ENCODE results near the gene ADK. TPM values are rescaled to one million over a fixed set of nuclear protein-coding genes. Genes with fewer than 3 reads are reported as not detected.

ADK gene
- total and polyA plus RNA-seq, 2 of the 13 experiments (the other 11 are each of a cell fraction or from before 2014, with no cell fraction given), result 48.6 to 79.1 TPM

GRCh38 chr10:74575912-74576311 is 424.9 kb downstream of the ADK start:
- in situ Hi-C loops (cut with HindIII; ENCODE audit: extremely low pct_ligation_motif_present, low pct_unique_long_range_greater_than_20kb) (no loop called here), intact Hi-C loops (cut with micrococcal nuclease; ENCODE audit: unreplicated experiment) (loop anchor here (2.0 kb wide), 1 partner anchor 75 kb away; no protein-coding TSS in a partner anchor)
- Histone ChIP-seq H3K27me3 (ENCODE audit: control insufficient read depth in 1 of 2, insufficient read depth in 2 of 2, low read length in 2 of 2) (no peaks in the 10 kb centered on the region), H3K9me3 (ENCODE audit: low read length) (no peaks in the 10 kb centered on the region), H3K4me1 (ENCODE audit: insufficient read depth, low read length) (no peaks in the 10 kb centered on the region), H3K79me2 (ENCODE audit: insufficient read depth, low read length) (no peaks in the 10 kb centered on the region), H3K36me3 (replicated peaks in 1 of 2; ENCODE audit: control insufficient read depth in 1 of 2, insufficient read depth in 2 of 2, low read length in 2 of 2) (no peaks in the 10 kb centered on the region), H2AFZ (ENCODE audit: low read length) (no peak overlapping the region), H3K4me3 (replicated peaks in 1 of 3; ENCODE audit: insufficient read depth in 1 of 3, low read depth in 2 of 3, low read length in 3 of 3) (no peak overlapping the region), H3K4me2 (ENCODE audit: low read depth, low read length) (no peak overlapping the region), H4K20me1 (ENCODE audit: insufficient read depth, low read length) (no peaks in the 10 kb centered on the region), H3K9ac (ENCODE audit: insufficient read depth, low read depth, low read length) (no peak overlapping the region), H3K27ac (ENCODE audit: extremely low read length, insufficient read depth, low read length) (no peak overlapping the region)
- POLR2A ChIA-PET, result no interaction called here
- no peak for TF ChIP-seq ZBTB34 (CRISPR knock-in tag; IDR thresholded peaks at IDR 0.05)
- TF ChIP-seq ZBTB38 (CRISPR knock-in tag; IDR thresholded peaks at IDR 0.05), result no peak
- no peak for TF ChIP-seq SMAD9 (CRISPR knock-in tag; IDR thresholded peaks at IDR 0.05)
- TF ChIP-seq ZBTB21 (CRISPR knock-in tag; IDR thresholded peaks at IDR 0.05), result no peak
- no peak for TF ChIP-seq ZNF570 (CRISPR knock-in tag; IDR thresholded peaks at IDR 0.05; ENCODE audit: borderline replicate concordance)
- no TSS peak for BruUV-seq (replicated peaks)
- 98% methylated on average over 1 of the region's 1 CpG for WGBS (ENCODE audit: low lambda C conversion rate)
- no peak for ATAC-seq
- CTCF ChIA-PET (ENCODE audit: low intra/inter-chr PET ratio, low total read pairs), result no interaction called here
- FAIRE-seq, result no peak
- no peak for DNase-seq (ENCODE audit: low spot score)

GRCh38 chr10:74576586-74576985 is 425.6 kb downstream of the ADK start:
- no peak overlapping the region for H3K9ac ChIP-seq (ENCODE audit: insufficient read depth, low read depth, low read length)
- FAIRE-seq, result no peak
- no peaks in the 10 kb centered on the region for H3K9me3 ChIP-seq (ENCODE audit: low read length)
- H3K4me2 ChIP-seq (ENCODE audit: low read depth, low read length), result no peak overlapping the region
- H3K27ac ChIP-seq (ENCODE audit: extremely low read length, insufficient read depth, low read length), result no peak overlapping the region
- no peaks in the 10 kb centered on the region for H3K36me3 ChIP-seq (replicated peaks in 1 of 2; ENCODE audit: control insufficient read depth in 1 of 2, insufficient read depth in 2 of 2, low read length in 2 of 2)
- 98% methylated on average over 3 of the region's 3 CpGs for WGBS (ENCODE audit: low lambda C conversion rate)
- H2AFZ ChIP-seq (ENCODE audit: low read length), result no peak overlapping the region
- H3K27me3 ChIP-seq (ENCODE audit: control insufficient read depth in 1 of 2, insufficient read depth in 2 of 2, low read length in 2 of 2), result no peaks in the 10 kb centered on the region
- ATAC-seq, result no peak
- H3K79me2 ChIP-seq (ENCODE audit: insufficient read depth, low read length), result no peaks in the 10 kb centered on the region
- POLR2A ChIA-PET, result no interaction called here
- no peaks in the 10 kb centered on the region for H3K4me1 ChIP-seq (ENCODE audit: insufficient read depth, low read length)
- no peaks in the 10 kb centered on the region for H4K20me1 ChIP-seq (ENCODE audit: insufficient read depth, low read length)
- no TSS peak for BruUV-seq (replicated peaks)
- intact Hi-C loops (cut with micrococcal nuclease; ENCODE audit: unreplicated experiment), result loop anchor here (2.0 kb wide), 1 partner anchor 76 kb away; no protein-coding TSS in a partner anchor
- in situ Hi-C loops (cut with HindIII; ENCODE audit: extremely low pct_ligation_motif_present, low pct_unique_long_range_greater_than_20kb), result no loop called here
- no peak for DNase-seq (ENCODE audit: low spot score)
- no peak overlapping the region for H3K4me3 ChIP-seq (replicated peaks in 1 of 3; ENCODE audit: insufficient read depth in 1 of 3, low read depth in 2 of 3, low read length in 3 of 3)
- CTCF ChIA-PET (ENCODE audit: low intra/inter-chr PET ratio, low total read pairs), result no interaction called here
- no peak for TF ChIP-seq FOXO1 (CRISPR knock-in tag; IDR thresholded peaks at IDR 0.05)
- TF ChIP-seq TCF7L2 (IDR thresholded peaks at IDR 0.05; ENCODE audit: low read depth, low read length), result no peak
- no peak for TF ChIP-seq BRF2 (CRISPR knock-in tag; IDR thresholded peaks at IDR 0.05)
- no peak for TF ChIP-seq HOXA5 (CRISPR knock-in tag; IDR thresholded peaks at IDR 0.05)
- TF ChIP-seq MEIS2 (CRISPR knock-in tag; IDR thresholded peaks at IDR 0.05), result no peak
- no peak for TF ChIP-seq JARID2 (CRISPR knock-in tag; IDR thresholded peaks at IDR 0.05; ENCODE audit: insufficient replicate concordance)
- no peak for TF ChIP-seq ZSCAN5A (CRISPR knock-in tag; IDR thresholded peaks at IDR 0.05; ENCODE audit: borderline replicate concordance)
- no peak for TF ChIP-seq TARDBP (CRISPR knock-in tag; IDR thresholded peaks at IDR 0.05)
- no peak for TF ChIP-seq TOPORS (CRISPR knock-in tag; IDR thresholded peaks at IDR 0.05)
- TF ChIP-seq CENPT (CRISPR knock-in tag; IDR thresholded peaks at IDR 0.05; ENCODE audit: low read depth), result no peak
- no peak for TF ChIP-seq ZNF354B (CRISPR knock-in tag; IDR thresholded peaks at IDR 0.05)
- no peak for TF ChIP-seq KMT2A (CRISPR knock-in tag; IDR thresholded peaks at IDR 0.05)
- TF ChIP-seq MBD4 (IDR thresholded peaks at IDR 0.05; ENCODE audit: borderline replicate concordance, low read length), result no peak
